ENCODE data around the gene FBXO2. TPM values are rescaled to one million over a fixed set of nuclear protein-coding genes. Genes with fewer than 3 reads are reported as not detected.

The FBXO2 gene
- total RNA-seq, 1 experiment from 2014 or later, result not detected

GRCh38 chr1:11653861-11654136 lies 430 bp downstream of the FBXO2 start:
- CTCF ChIA-PET, result no interaction called here
- no TSS peak for BruUV-seq (replicated peaks)
- intact Hi-C loops (cut with micrococcal nuclease; ENCODE audit: unreplicated experiment), result no loop called here
- H3K4me1 ChIP-seq (ENCODE audit: insufficient read depth, low read length, poor library complexity, severe bottlenecking), result peaks cover 23% of the 10 kb centered on the region
- TF ChIP-seq EZH2 (IDR thresholded peaks at IDR 0.05; ENCODE audit: borderline replicate concordance, low read depth, low read length, poor library complexity, severe bottlenecking), result no peak
- TF ChIP-seq CTCF (conservative IDR thresholded peaks at IDR 0.05; ENCODE audit: low read depth, low read length), result no peak
- no peak for DNase-seq (ENCODE audit: low spot score)
- no peaks in the 10 kb centered on the region for H3K27me3 ChIP-seq (replicated peaks; ENCODE audit: insufficient read depth, low read depth, low read length, poor library complexity)
- POLR2A ChIA-PET (ENCODE audit: low non-redundant PET), result no interaction called here
- peaks cover 12% of the 10 kb centered on the region for H3K36me3 ChIP-seq (ENCODE audit: insufficient read depth, low read length, poor library complexity, severe bottlenecking)
- peak overlapping the region; percentile 64 for H3K4me3 ChIP-seq (ENCODE audit: low read depth, low read length, poor library complexity, severe bottlenecking)
- H3K27ac ChIP-seq (ENCODE audit: low read depth, low read length, poor library complexity, severe bottlenecking), result no peak overlapping the region
- no peaks in the 10 kb centered on the region for H3K9me3 ChIP-seq (ENCODE audit: low read depth, low read length, poor library complexity, severe bottlenecking)

GRCh38 chr1:11653101-11653860 lies 948 bp downstream of the FBXO2 start:
- BruUV-seq (replicated peaks), result no TSS peak
- no peak for DNase-seq (ENCODE audit: low spot score)

GRCh38 chr1:11652203-11652780 lies 1.9 kb downstream of the FBXO2 start:
- CTCF ChIA-PET, result interaction anchor here (0.7 kb wide), 1 partner anchor 614 kb away, joined by 5 read pairs; no protein-coding TSS in a partner anchor
- no peak overlapping the region for H3K4me3 ChIP-seq (ENCODE audit: low read depth, low read length, poor library complexity, severe bottlenecking)
- no TSS peak for BruUV-seq (replicated peaks)
- peaks cover 23% of the 10 kb centered on the region for H3K4me1 ChIP-seq (ENCODE audit: insufficient read depth, low read length, poor library complexity, severe bottlenecking)
- DNase-seq (ENCODE audit: low spot score), result no peak
- intact Hi-C loops (cut with micrococcal nuclease; ENCODE audit: unreplicated experiment), result no loop called here
- no peak overlapping the region for H3K27ac ChIP-seq (ENCODE audit: low read depth, low read length, poor library complexity, severe bottlenecking)
- no peak for TF ChIP-seq CTCF (conservative IDR thresholded peaks at IDR 0.05; ENCODE audit: low read depth, low read length)
- POLR2A ChIA-PET (ENCODE audit: low non-redundant PET), result no interaction called here
- H3K9me3 ChIP-seq (ENCODE audit: low read depth, low read length, poor library complexity, severe bottlenecking), result no peaks in the 10 kb centered on the region
- H3K27me3 ChIP-seq (replicated peaks; ENCODE audit: insufficient read depth, low read depth, low read length, poor library complexity), result no peaks in the 10 kb centered on the region
- H3K36me3 ChIP-seq (ENCODE audit: insufficient read depth, low read length, poor library complexity, severe bottlenecking), result peaks cover 7% of the 10 kb centered on the region

More at GRCh38 chr1:11653101-11653860, 948 bp downstream of the FBXO2 start:
- ChIA-PET CTCF (no interaction called here), POLR2A (ENCODE audit: low non-redundant PET) (no interaction called here)
- TF ChIP-seq CTCF (conservative IDR thresholded peaks at IDR 0.05; ENCODE audit: low read depth, low read length) (no peak), EZH2 (IDR thresholded peaks at IDR 0.05; ENCODE audit: borderline replicate concordance, low read depth, low read length, poor library complexity, severe bottlenecking) (no peak)
- no peaks in the 10 kb centered on the region for H3K27me3 ChIP-seq (replicated peaks; ENCODE audit: insufficient read depth, low read depth, low read length, poor library complexity)
- H3K4me3 ChIP-seq (ENCODE audit: low read depth, low read length, poor library complexity, severe bottlenecking), result no peak overlapping the region
- intact Hi-C loops (cut with micrococcal nuclease; ENCODE audit: unreplicated experiment), result no loop called here
- H3K9me3 ChIP-seq (ENCODE audit: low read depth, low read length, poor library complexity, severe bottlenecking), result no peaks in the 10 kb centered on the region
- H3K27ac ChIP-seq (ENCODE audit: low read depth, low read length, poor library complexity, severe bottlenecking), result no peak overlapping the region
- peaks cover 23% of the 10 kb centered on the region for H3K4me1 ChIP-seq (ENCODE audit: insufficient read depth, low read length, poor library complexity, severe bottlenecking)
- peaks cover 10% of the 10 kb centered on the region for H3K36me3 ChIP-seq (ENCODE audit: insufficient read depth, low read length, poor library complexity, severe bottlenecking)
